Muscle layer of duodenum (tissue), 2 donors: Measurements from ENCODE around the gene SCMH1.

Experiments
- H3K27ac ChIP-seq: one replicate; pipeline ENCODE4 v1.7.0; 2013; ENCODE audit warnings: mild to moderate bottlenecking, low read length
- H3K27me3 ChIP-seq: one replicate; pipeline ENCODE4 v1.7.0; 2013; ENCODE audit warnings: low read depth, mild to moderate bottlenecking, control low read depth, low read length
- H3K36me3 ChIP-seq, 2 donors: one replicate each; pipeline ENCODE4 v1.7.0; 2013; ENCODE audit warnings: low read length in 2 of 2, control low read depth in 1 of 2, mild to moderate bottlenecking in 1 of 2; ENCODE audit not compliant: insufficient read depth in 2 of 2, control insufficient read depth in 1 of 2
- H3K4me1 ChIP-seq, 2 donors: one replicate each; pipeline ENCODE4 v1.7.0; 2013; ENCODE audit warnings: low read length in 2 of 2, mild to moderate bottlenecking in 2 of 2, control low read depth in 1 of 2, moderate library complexity in 1 of 2; ENCODE audit not compliant: insufficient read depth in 2 of 2, control insufficient read depth in 1 of 2
- H3K4me3 ChIP-seq, 2 donors: one replicate each; pipeline ENCODE4 v1.7.0; 2013; ENCODE audit warnings: low read length in 2 of 2, low read depth in 1 of 2, mild to moderate bottlenecking in 1 of 2
- H3K9me3 ChIP-seq, 2 donors: one replicate each; pipeline ENCODE4 v1.7.0; 2013; ENCODE audit warnings: low read length in 2 of 2, control low read depth in 1 of 2, mild to moderate bottlenecking in 1 of 2; ENCODE audit not compliant: control insufficient read depth in 1 of 2
- donor health status: healthy.

The SCMH1 gene

GRCh38 chr1:41022424-41022823, 219.7 kb downstream of the SCMH1 start:
- Histone ChIP-seq H3K27me3 (no peaks in the 10 kb centered on the region), H3K9me3 (no peaks in the 10 kb centered on the region), H3K4me3 (no peak overlapping the region), H3K27ac (no peak overlapping the region), H3K36me3 (peaks cover 0 to 20% of the 10 kb centered on the region in 2 donors), H3K4me1 (peaks cover 0 to 9% of the 10 kb centered on the region in 2 donors)

GRCh38 chr1:41021526-41022308, 220.4 kb downstream of the SCMH1 start, which contains the start of gene SLFNL1:
Gene SLFNL1, minus strand, starts transcription at chr1:41021725. Its CDS starts 1,065 bp downstream, at chr1:41020660.
- H3K27me3 ChIP-seq = no peaks in the 10 kb centered on the region
- H3K4me3 ChIP-seq = no peak within 1 kb of the TSS
- H3K36me3 ChIP-seq = peaks cover 0 to 20% of the 10 kb centered on the region in 2 donors
- no peak within 1 kb of the TSS for H3K27ac ChIP-seq
- peaks cover 0 to 9% of the 10 kb centered on the region in 2 donors for H3K4me1 ChIP-seq
- no peaks in the 10 kb centered on the region for H3K9me3 ChIP-seq

- Histone ChIP-seq H3K36me3 (peaks cover 0 to 17% of the 10 kb centered on the region in 2 donors), H3K27ac (no peak overlapping the region)
These were observed 221.5 kb downstream of the SCMH1 start for GRCh38 chr1:41020654-41021053.

DNA sequence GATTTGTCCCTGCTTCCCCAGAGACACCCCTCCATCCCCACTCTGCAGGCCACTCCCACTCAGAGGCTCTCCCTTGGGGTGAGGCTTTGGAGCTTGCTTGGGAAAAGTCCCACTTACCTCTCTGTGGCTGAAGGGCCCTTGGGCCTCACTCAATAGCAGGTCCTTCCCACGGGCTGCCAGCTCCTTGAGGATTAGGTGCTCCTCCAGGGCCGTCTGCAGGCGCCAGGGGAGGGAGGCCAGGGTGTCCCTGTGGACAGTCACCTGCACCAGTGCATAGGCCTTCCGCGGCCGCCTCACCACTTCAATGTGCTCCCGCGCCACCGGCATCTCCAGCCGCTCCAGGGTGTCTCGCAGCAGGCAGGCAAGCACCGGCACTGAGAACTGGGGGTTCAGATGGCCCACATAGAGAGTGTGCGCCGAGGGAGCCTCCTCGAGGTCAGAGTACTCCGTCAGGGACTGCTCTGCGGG, 222.0 kb downstream of the SCMH1 start:
- H3K9me3 ChIP-seq = no peaks in the 10 kb centered on the region
- H3K4me3 ChIP-seq = no peak overlapping the region
- H3K4me1 ChIP-seq = peaks cover 0 to 16% of the 10 kb centered on the region in 2 donors
- H3K27ac ChIP-seq = no peak overlapping the region
- H3K36me3 ChIP-seq = peaks cover 0 to 17% of the 10 kb centered on the region in 2 donors
- no peaks in the 10 kb centered on the region for H3K27me3 ChIP-seq

More at GRCh38 chr1:41020654-41021053, 221.5 kb downstream of the SCMH1 start:
- Histone ChIP-seq H3K4me1 (peaks cover 0 to 11% of the 10 kb centered on the region in 2 donors), H3K9me3 (no peaks in the 10 kb centered on the region), H3K4me3 (no peak overlapping the region), H3K27me3 (no peaks in the 10 kb centered on the region)

DNA sequence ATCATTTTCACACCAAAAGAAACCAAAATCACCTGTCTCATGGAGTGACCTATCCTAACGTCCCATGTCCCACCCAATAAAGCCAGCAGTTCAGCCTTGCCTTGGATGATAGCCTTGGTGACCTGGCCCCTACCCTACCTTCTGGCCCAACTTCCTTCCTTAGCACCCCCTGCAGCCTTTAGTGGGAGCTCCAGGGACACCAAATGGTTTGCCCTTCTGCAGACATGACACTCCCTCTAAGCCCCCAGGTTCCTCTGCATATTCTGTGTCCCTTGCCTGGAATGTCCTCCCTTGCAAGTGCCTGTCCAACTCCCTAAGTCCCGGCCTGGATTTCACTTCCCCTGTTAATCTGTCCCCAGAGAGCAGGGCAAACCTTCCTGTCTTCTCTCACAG, 222.8 kb downstream of the SCMH1 start:
- Histone ChIP-seq H3K36me3 (peaks cover 0 to 17% of the 10 kb centered on the region in 2 donors), H3K4me3 (no peak overlapping the region), H3K27ac (no peak overlapping the region), H3K4me1 (peaks cover 0 to 17% of the 10 kb centered on the region in 2 donors), H3K27me3 (no peaks in the 10 kb centered on the region), H3K9me3 (no peaks in the 10 kb centered on the region)

DNA sequence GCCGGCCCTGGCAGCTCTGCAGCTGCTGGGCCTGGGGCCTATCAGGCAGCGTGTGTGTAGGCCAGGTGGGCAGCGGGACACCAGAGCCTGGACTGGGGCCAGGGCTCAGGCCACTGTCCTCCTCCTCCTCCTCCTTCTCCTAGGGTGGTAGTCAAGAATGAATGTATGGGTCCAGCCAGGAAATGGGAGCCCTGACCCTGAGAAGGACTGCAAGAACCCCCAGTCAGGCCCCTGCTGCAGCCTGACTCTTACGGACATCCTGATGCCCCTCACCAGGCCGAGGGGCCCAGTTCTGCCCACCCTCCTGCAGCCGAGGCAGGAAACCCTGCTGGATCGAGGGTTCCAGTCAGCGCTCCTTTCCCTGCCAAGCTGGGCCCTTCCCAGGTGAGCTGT, 224.1 kb downstream of the SCMH1 start:
- no peaks in the 10 kb centered on the region for H3K27me3 ChIP-seq

GRCh38 chr1:41017141-41018017, 224.7 kb downstream of the SCMH1 start:
- Histone ChIP-seq H3K36me3 (peaks cover 10 to 20% of the 10 kb centered on the region in 2 donors), H3K27ac (no peak overlapping the region), H3K27me3 (no peaks in the 10 kb centered on the region), H3K9me3 (no peaks in the 10 kb centered on the region), H3K4me3 (no peak overlapping the region), H3K4me1 (peaks cover 0 to 17% of the 10 kb centered on the region in 2 donors)

More for the DNA sequence above, 224.1 kb downstream of the SCMH1 start:
- no peaks in the 10 kb centered on the region for H3K9me3 ChIP-seq
- H3K4me3 ChIP-seq = no peak overlapping the region
- no peak overlapping the region for H3K27ac ChIP-seq
- H3K4me1 ChIP-seq = peaks cover 0 to 17% of the 10 kb centered on the region in 2 donors
- peaks cover 6 to 17% of the 10 kb centered on the region in 2 donors for H3K36me3 ChIP-seq

GRCh38 chr1:41015897-41016470, 226.1 kb downstream of the SCMH1 start:
- H3K27me3 ChIP-seq = no peaks in the 10 kb centered on the region
- H3K36me3 ChIP-seq = peaks cover 17 to 31% of the 10 kb centered on the region in 2 donors
- H3K4me3 ChIP-seq = no peak overlapping the region
- no peak overlapping the region for H3K27ac ChIP-seq
- H3K9me3 ChIP-seq = no peaks in the 10 kb centered on the region
- peaks cover 0 to 8% of the 10 kb centered on the region in 2 donors for H3K4me1 ChIP-seq

DNA sequence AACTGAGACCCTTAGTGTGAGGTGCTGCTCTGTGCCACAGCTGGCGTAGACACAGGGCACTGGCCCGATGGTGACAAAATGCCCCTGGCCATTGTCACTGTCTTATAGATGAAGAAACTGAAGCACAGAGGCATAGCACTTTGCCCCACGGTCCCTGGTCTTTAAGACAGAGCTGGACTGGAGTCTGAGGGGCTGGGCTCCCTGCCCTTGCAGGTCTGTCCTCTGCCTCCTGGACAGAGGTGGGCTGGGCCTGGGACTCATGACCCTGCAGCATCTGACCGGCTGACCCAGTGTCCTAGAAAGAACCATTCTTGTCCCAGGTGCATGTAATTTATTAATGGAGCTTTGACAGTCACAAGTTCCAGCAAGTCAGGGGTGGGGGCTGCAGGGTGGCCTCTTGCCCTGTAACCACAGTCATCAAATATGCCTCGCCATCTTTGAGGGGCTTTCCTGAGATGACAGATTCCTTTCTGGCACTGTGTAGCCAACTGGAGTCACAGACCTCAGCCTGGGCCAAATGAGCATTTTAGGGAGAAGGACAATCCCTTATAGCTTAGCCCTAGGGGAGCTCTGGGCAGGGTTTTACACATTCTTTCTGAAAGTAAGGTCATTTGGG, 226.7 kb downstream of the SCMH1 start:
- H3K27me3 ChIP-seq = no peaks in the 10 kb centered on the region
- H3K27ac ChIP-seq = no peak overlapping the region
- H3K4me3 ChIP-seq = no peak overlapping the region
- peaks cover 22 to 37% of the 10 kb centered on the region in 2 donors for H3K36me3 ChIP-seq
- peaks cover 0 to 8% of the 10 kb centered on the region in 2 donors for H3K4me1 ChIP-seq
- no peaks in the 10 kb centered on the region for H3K9me3 ChIP-seq

- H3K36me3 ChIP-seq = peaks cover 27 to 42% of the 10 kb centered on the region in 2 donors
- peaks cover 0 to 8% of the 10 kb centered on the region in 2 donors for H3K4me1 ChIP-seq
- H3K27ac ChIP-seq = no peak overlapping the region
- H3K9me3 ChIP-seq = no peaks in the 10 kb centered on the region
- H3K27me3 ChIP-seq = no peaks in the 10 kb centered on the region
- no peak overlapping the region for H3K4me3 ChIP-seq
These were observed 227.2 kb downstream of the SCMH1 start for GRCh38 chr1:41014871-41015270.
